IMR-90 (cell line): ENCODE data around the gene GBP6. TPM values are rescaled to one million over a fixed set of nuclear protein-coding genes. Genes with fewer than 3 reads are reported as not detected.

ENCODE experiments used
- ATAC-seq: fragments of 200-7000 bp; cut with Tn5 transposase; 2 replicates; pipeline ENCODE4 v1.9.1; 2020; ENCODE audit warnings: low read depth, mild to moderate bottlenecking, moderate library complexity
- BruUV-seq: library from RNA; stranded (reverse); fragments of 400-500 nt; replicated peaks from 2 replicates; lab custom pipeline; 2021; lab: Mats Ljungman, UMichigan
- CTCF ChIA-PET: fragments of 300-600 bp; formaldehyde crosslinking; extraction: SDS; loops from one replicate; lab custom pipeline; 2021; ENCODE audit warnings: antibody characterized with exemption; lab: Yijun Ruan, JAX
- POLR2A ChIA-PET: fragments of 300-600 bp; sonication (Branson Sonifier 250); formaldehyde crosslinking; loops from one replicate; lab custom pipeline; 2022; ENCODE audit warnings: antibody characterized with exemption; ENCODE audit not compliant: unreplicated experiment; lab: Charles Lee
- DNase-seq: peaks from one replicate; pipeline ENCODE4 v3.0.0; 2013
- H2AFZ ChIP-seq: replicated peaks from 2 replicates; pipeline ENCODE3; 2013; ENCODE audit warnings: low read length, mild to moderate bottlenecking; ENCODE audit not compliant: poor library complexity
- H2AK5ac ChIP-seq: 2 replicates; pipeline ENCODE4 v1.6.1; 2013; ENCODE audit warnings: low read depth, low read length, inconsistent platforms
- H2AK9ac ChIP-seq: replicated peaks from 2 replicates; pipeline ENCODE3; 2013; ENCODE audit warnings: mild to moderate bottlenecking, low read depth, low read length, moderate library complexity; ENCODE audit not compliant: poor library complexity
- H2BK120ac ChIP-seq: 2 replicates; pipeline ENCODE4 v1.6.1; 2013; ENCODE audit warnings: low read depth, low read length, inconsistent platforms
- H2BK15ac ChIP-seq: 3 replicates; pipeline ENCODE4 v1.6.1; 2013; ENCODE audit warnings: low read depth, low read length, inconsistent platforms
- H2BK20ac ChIP-seq: 2 replicates; pipeline ENCODE4 v1.6.1; 2013; ENCODE audit warnings: low read depth, mild to moderate bottlenecking, inconsistent platforms, low read length, moderate library complexity
- H2BK5ac ChIP-seq: 2 replicates; pipeline ENCODE4 v1.6.1; 2013; ENCODE audit warnings: mild to moderate bottlenecking, low read depth, low read length, inconsistent platforms; ENCODE audit not compliant: poor library complexity, severe bottlenecking
- H3K14ac ChIP-seq: replicated peaks from 2 replicates; pipeline ENCODE4 v1.6.1; 2013; ENCODE audit warnings: low read depth, low read length, inconsistent platforms
- H3K18ac ChIP-seq: 2 replicates; pipeline ENCODE4 v1.6.1; 2013; ENCODE audit warnings: low read depth, low read length, control low read depth
- H3K23ac ChIP-seq: 2 replicates; pipeline ENCODE4 v1.6.1; 2013; ENCODE audit warnings: low read depth, low read length, inconsistent platforms
- H3K27ac ChIP-seq: 2 replicates; pipeline ENCODE4 v1.5.1; 2013; ENCODE audit warnings: mild to moderate bottlenecking, control low read depth, low read length; ENCODE audit not compliant: insufficient read depth
- H3K27me3 ChIP-seq: 2 replicates; pipeline ENCODE4 v1.6.1; 2013; ENCODE audit warnings: low read length; ENCODE audit not compliant: control insufficient read depth, insufficient read depth
- H3K36me3 ChIP-seq: 2 replicates; pipeline ENCODE4 v1.6.1; 2013; ENCODE audit warnings: low read length, mixed read lengths; ENCODE audit not compliant: control insufficient read depth, insufficient read depth
- H3K4ac ChIP-seq: 2 replicates; pipeline ENCODE4 v1.6.1; 2013; ENCODE audit warnings: low read depth, low read length, inconsistent platforms
- H3K4me1 ChIP-seq: 2 replicates; pipeline ENCODE4 v1.6.1; 2013; ENCODE audit warnings: low read length, mixed read lengths; ENCODE audit not compliant: control insufficient read depth, insufficient read depth
- H3K4me2 ChIP-seq: 2 replicates; pipeline ENCODE4 v1.6.1; 2013; ENCODE audit warnings: low read depth, mild to moderate bottlenecking, control low read depth, low read length, moderate library complexity
- H3K4me3 ChIP-seq: 2 replicates; pipeline ENCODE4 v1.5.1; 2013; ENCODE audit warnings: low read depth, mild to moderate bottlenecking, control low read depth, low read length, moderate library complexity; ENCODE audit not compliant: insufficient read depth
- H3K56ac ChIP-seq: 2 replicates; pipeline ENCODE4 v1.6.1; 2013; ENCODE audit warnings: low read length, inconsistent platforms; ENCODE audit not compliant: insufficient read depth; ENCODE audit errors: extremely low read depth
- H3K79me1 ChIP-seq, 2 experiments: 2 replicates each; pipeline ENCODE4 v1.6.1; 2013; ENCODE audit warnings: low read length in 2 of 2, inconsistent platforms in 1 of 2, low read depth in 1 of 2
- H3K9ac ChIP-seq: 2 replicates; pipeline ENCODE4 v1.6.1; 2013; ENCODE audit warnings: low read depth, low read length, control low read depth
- H3K9me1 ChIP-seq: 2 replicates; pipeline ENCODE4 v1.6.1; 2013; ENCODE audit warnings: low read length, inconsistent platforms; ENCODE audit not compliant: insufficient read depth
- H3K9me3 ChIP-seq: 2 replicates; pipeline ENCODE4 v1.6.1; 2013; ENCODE audit warnings: low read length; ENCODE audit not compliant: control insufficient read depth, insufficient read depth
- H4K20me1 ChIP-seq: 2 replicates; pipeline ENCODE4 v1.6.1; 2013; ENCODE audit warnings: low read length, inconsistent platforms; ENCODE audit not compliant: insufficient read depth
- H4K5ac ChIP-seq: 2 replicates; pipeline ENCODE4 v1.6.1; 2013; ENCODE audit warnings: mild to moderate bottlenecking, low read depth, low read length, control low read depth
- H4K8ac ChIP-seq, 2 experiments: 2 replicates each; pipeline ENCODE4 v1.6.1; 2013; ENCODE audit warnings: low read depth in 2 of 2, low read length in 2 of 2, control low read depth in 1 of 2, inconsistent platforms in 1 of 2
- H4K91ac ChIP-seq: 2 replicates; pipeline ENCODE4 v1.6.1; 2013; ENCODE audit warnings: low read depth, low read length, inconsistent platforms; ENCODE audit not compliant: insufficient read depth
- BHLHE40 ChIP-seq: fragments of 150-350 bp; IDR thresholded peaks from 2 replicates; pipeline ENCODE4 v1.6.1; 2016; ENCODE audit warnings: mild to moderate bottlenecking, low read depth, low read length
- CEBPB ChIP-seq: IDR thresholded peaks from 2 replicates; pipeline ENCODE4 v1.6.1; 2012; ENCODE audit warnings: low read depth, low read length, improper control_type of control experiment
- CHD1 ChIP-seq: IDR thresholded peaks from 2 replicates; pipeline ENCODE4 v1.6.1; 2012; ENCODE audit warnings: low read depth, low read length, improper control_type of control experiment
- FOS ChIP-seq: fragments of 150-350 bp; IDR thresholded peaks from 2 replicates; pipeline ENCODE4 v1.6.1; 2016; ENCODE audit warnings: low read depth, low read length
- MAFK ChIP-seq: IDR thresholded peaks from 2 replicates; pipeline ENCODE4 v1.6.1; 2012; ENCODE audit warnings: low read depth, low read length, improper control_type of control experiment
- MAZ ChIP-seq: IDR thresholded peaks from 2 replicates; pipeline ENCODE4 v1.6.1; 2012; ENCODE audit warnings: low read depth, mild to moderate bottlenecking, low read length, improper control_type of control experiment, moderate library complexity, borderline replicate concordance
- MXI1 ChIP-seq: IDR thresholded peaks from 2 replicates; pipeline ENCODE4 v1.6.1; 2012; ENCODE audit warnings: low read depth, mild to moderate bottlenecking, low read length, moderate library complexity, borderline replicate concordance
- NFE2L2 ChIP-seq: fragments of 150-350 bp; IDR thresholded peaks from 2 replicates; pipeline ENCODE4 v1.6.1; 2016; ENCODE audit warnings: low read depth, mild to moderate bottlenecking, low read length
- POLR2A ChIP-seq: IDR thresholded peaks from 2 replicates; pipeline ENCODE4 v1.6.1; 2012; ENCODE audit warnings: mild to moderate bottlenecking, low read depth, low read length
- RAD21 ChIP-seq: IDR thresholded peaks from 2 replicates; pipeline ENCODE4 v1.6.1; 2012; ENCODE audit warnings: low read length, improper control_type of control experiment
- RCOR1 ChIP-seq: IDR thresholded peaks from 2 replicates; pipeline ENCODE4 v1.6.1; 2012; ENCODE audit warnings: mild to moderate bottlenecking, low read length, improper control_type of control experiment; ENCODE audit not compliant: insufficient replicate concordance
- RFX5 ChIP-seq: IDR thresholded peaks from 2 replicates; pipeline ENCODE4 v1.8.0; 2012; ENCODE audit warnings: low read depth, mild to moderate bottlenecking, low read length, moderate library complexity
- SMC3 ChIP-seq: fragments of 150-350 bp; IDR thresholded peaks from 2 replicates; pipeline ENCODE4 v1.6.1; 2016; ENCODE audit warnings: low read depth, mild to moderate bottlenecking, antibody characterized with exemption, low read length, moderate library complexity
- WGBS, 2 experiments: methylation state at CpG; one replicate each; pipeline versions ENCODE4 v1.1.5 to v1.1.7; 2013; ENCODE audit warnings: missing lambda C conversion rate in 2 of 2; ENCODE audit not compliant: insufficient read length in 1 of 2; ENCODE audit errors: extremely low coverage in 2 of 2; 5-methylcytosine and 5-hydroxymethylcytosine counted together
- dilution Hi-C: fragments of 300-500 bp; cut with HindIII; formaldehyde crosslinking; loops from one replicate; pipeline ENCODE4 v1.14.3; 2018; ENCODE audit warnings: low sequenced_read_pairs; ENCODE audit not compliant: unreplicated experiment
- in situ Hi-C: fragments of 300-500 bp; cut with MboI; formaldehyde crosslinking; loops from 3 replicates; pipeline ENCODE4 v1.14.3; 2019; ENCODE audit warnings: low sequenced_read_pairs, inconsistent platforms, mixed read lengths
- intact Hi-C: fragments of 100-400 bp; cut with micrococcal nuclease; formaldehyde crosslinking; loops from 2 replicates; pipeline ENCODE4 v1.10.0; 2022
- polyA plus RNA-seq, 3 experiments: library from polyadenylated mRNA; depleted of rRNA; stranded (reverse); fragments of >200 nt; gene quantifications; 2 replicates each; pipeline ENCODE4 v1.2.3, GENCODE V29; 2012; ENCODE audit warnings: low replicate concordance in 1 of 3
- total RNA-seq: library from RNA; depleted of rRNA; stranded (reverse); fragments of >200 nt; gene quantifications from 2 replicates; pipeline ENCODE4 v1.2.3, GENCODE V29; 2012
- TF ChIP-seq, protein P1 (sequence below): fragments of 150-350 bp; IDR thresholded peaks from 2 replicates; pipeline ENCODE4 v1.6.1; 2016; ENCODE audit warnings: low read depth, mild to moderate bottlenecking, low read length, moderate library complexity, borderline replicate concordance
- TF ChIP-seq, protein P2 (sequence below): fragments of 150-350 bp; IDR thresholded peaks from 2 replicates; pipeline ENCODE4 v1.6.1; 2017; ENCODE audit warnings: mild to moderate bottlenecking, antibody characterized with exemption, low read length, low read depth
- TF ChIP-seq, protein P3 (sequence below): conservative IDR thresholded peaks from 2 replicates; pipeline ENCODE4 v1.5.1; 2012; ENCODE audit warnings: mild to moderate bottlenecking, low read depth, low read length, improper control_type of control experiment

GBP6 gene
- total and polyA plus RNA-seq, 2 of the 4 experiments (the other 2 are of a cell fraction) = not detected

DNA sequence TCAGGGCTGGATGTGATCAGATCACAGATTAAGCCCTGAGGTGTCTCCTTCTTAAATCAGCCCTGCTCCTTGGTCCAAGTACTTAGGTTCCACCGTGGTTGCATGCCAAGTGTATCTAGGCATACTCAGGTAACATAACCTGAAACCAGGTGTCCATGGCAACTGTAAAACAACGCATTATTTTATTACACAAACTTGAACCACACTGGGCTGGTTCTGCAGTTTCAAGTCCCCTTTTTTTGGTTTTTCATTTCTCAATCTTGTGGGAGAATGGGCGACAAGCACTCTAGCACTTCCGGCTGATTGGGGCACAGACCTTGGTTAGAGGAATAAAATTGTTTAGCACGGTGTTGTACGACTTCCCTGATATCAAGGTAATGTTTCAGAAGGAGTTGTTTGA lies 65.2 kb downstream of the GBP6 start:
- Histone ChIP-seq H3K9me1 (no peaks in the 10 kb centered on the region), H3K79me1 (no peaks in the 10 kb centered on the region), H2BK120ac (no peak overlapping the region), H3K4ac (no peak overlapping the region), H4K8ac (no peak overlapping the region), H2BK15ac (no peak overlapping the region), H2AK5ac (no peak overlapping the region), H3K4me1 (no peaks in the 10 kb centered on the region), H2BK20ac (no peak overlapping the region), H3K4me3 (no peak overlapping the region), H3K18ac (no peak overlapping the region), H3K9ac (no peak overlapping the region), H3K27me3 (no peaks in the 10 kb centered on the region), H3K4me2 (no peak overlapping the region), H3K23ac (no peak overlapping the region), H4K5ac (no peak overlapping the region), H3K36me3 (no peaks in the 10 kb centered on the region), H3K27ac (no peak overlapping the region), H2AFZ (no peak overlapping the region), H2BK5ac (no peak overlapping the region), H2AK9ac (no peak overlapping the region), H4K91ac (no peak overlapping the region), H3K14ac (no peak overlapping the region), H4K20me1 (no peaks in the 10 kb centered on the region), H3K56ac (no peak overlapping the region), H3K9me3 (no peaks in the 10 kb centered on the region)
- CTCF ChIA-PET = no interaction called here
- POLR2A ChIA-PET = no interaction called here
- dilution Hi-C loops (no loop called here), intact Hi-C loops (no loop called here), in situ Hi-C loops (no loop called here)
- no TSS peak for BruUV-seq
- TF ChIP-seq CEBPB (no peak), MAZ (no peak), NFE2L2 (no peak), MAFK (no peak), POLR2A (no peak), RAD21 (no peak), FOS (no peak), SMC3 (no peak), MXI1 (no peak), BHLHE40 (no peak), RFX5 (no peak), RCOR1 (no peak), CHD1 (no peak)
- TF ChIP-seq, protein P1, sequence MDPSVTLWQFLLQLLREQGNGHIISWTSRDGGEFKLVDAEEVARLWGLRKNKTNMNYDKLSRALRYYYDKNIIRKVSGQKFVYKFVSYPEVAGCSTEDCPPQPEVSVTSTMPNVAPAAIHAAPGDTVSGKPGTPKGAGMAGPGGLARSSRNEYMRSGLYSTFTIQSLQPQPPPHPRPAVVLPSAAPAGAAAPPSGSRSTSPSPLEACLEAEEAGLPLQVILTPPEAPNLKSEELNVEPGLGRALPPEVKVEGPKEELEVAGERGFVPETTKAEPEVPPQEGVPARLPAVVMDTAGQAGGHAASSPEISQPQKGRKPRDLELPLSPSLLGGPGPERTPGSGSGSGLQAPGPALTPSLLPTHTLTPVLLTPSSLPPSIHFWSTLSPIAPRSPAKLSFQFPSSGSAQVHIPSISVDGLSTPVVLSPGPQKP = no peak
- TF ChIP-seq, protein P2, sequence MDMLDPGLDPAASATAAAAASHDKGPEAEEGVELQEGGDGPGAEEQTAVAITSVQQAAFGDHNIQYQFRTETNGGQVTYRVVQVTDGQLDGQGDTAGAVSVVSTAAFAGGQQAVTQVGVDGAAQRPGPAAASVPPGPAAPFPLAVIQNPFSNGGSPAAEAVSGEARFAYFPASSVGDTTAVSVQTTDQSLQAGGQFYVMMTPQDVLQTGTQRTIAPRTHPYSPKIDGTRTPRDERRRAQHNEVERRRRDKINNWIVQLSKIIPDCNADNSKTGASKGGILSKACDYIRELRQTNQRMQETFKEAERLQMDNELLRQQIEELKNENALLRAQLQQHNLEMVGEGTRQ = no peak
- TF ChIP-seq, protein P3, sequence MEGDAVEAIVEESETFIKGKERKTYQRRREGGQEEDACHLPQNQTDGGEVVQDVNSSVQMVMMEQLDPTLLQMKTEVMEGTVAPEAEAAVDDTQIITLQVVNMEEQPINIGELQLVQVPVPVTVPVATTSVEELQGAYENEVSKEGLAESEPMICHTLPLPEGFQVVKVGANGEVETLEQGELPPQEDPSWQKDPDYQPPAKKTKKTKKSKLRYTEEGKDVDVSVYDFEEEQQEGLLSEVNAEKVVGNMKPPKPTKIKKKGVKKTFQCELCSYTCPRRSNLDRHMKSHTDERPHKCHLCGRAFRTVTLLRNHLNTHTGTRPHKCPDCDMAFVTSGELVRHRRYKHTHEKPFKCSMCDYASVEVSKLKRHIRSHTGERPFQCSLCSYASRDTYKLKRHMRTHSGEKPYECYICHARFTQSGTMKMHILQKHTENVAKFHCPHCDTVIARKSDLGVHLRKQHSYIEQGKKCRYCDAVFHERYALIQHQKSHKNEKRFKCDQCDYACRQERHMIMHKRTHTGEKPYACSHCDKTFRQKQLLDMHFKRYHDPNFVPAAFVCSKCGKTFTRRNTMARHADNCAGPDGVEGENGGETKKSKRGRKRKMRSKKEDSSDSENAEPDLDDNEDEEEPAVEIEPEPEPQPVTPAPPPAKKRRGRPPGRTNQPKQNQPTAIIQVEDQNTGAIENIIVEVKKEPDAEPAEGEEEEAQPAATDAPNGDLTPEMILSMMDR = no peak
- no peak for ATAC-seq
- DNase-seq = no peak
- 60% methylated on average over 1 of the region's 6 CpGs; no CpG with 5 or more reads in 1 of the 2 experiments for whole genome bisulfite sequencing, 2 experiments
